ENCODE results near the gene SLC45A2.

- no peak for TF ChIP-seq CTCF (IDR thresholded peaks at IDR 0.05)
- TF ChIP-seq EZH2phosphoT487 (IDR thresholded peaks at IDR 0.05), result no peak
These were observed 31.7 kb upstream of the SLC45A2 start for GRCh38 chr5:34016222-34016621.
